GM21447 (cell line): ENCODE data around the gene COPZ2.
"Not testable (repeated sequence)": the region's sequence is repeated elsewhere in the genome, so short reads cannot be mapped to it uniquely, and the experiment has no call there.

Experiments
- ATAC-seq: cut with Tn5 transposase; IDR thresholded peaks from one replicate; pipeline ENCODE4 v1.9.1; 2021; ENCODE audit not compliant: unreplicated experiment

COPZ2 gene

DNA sequence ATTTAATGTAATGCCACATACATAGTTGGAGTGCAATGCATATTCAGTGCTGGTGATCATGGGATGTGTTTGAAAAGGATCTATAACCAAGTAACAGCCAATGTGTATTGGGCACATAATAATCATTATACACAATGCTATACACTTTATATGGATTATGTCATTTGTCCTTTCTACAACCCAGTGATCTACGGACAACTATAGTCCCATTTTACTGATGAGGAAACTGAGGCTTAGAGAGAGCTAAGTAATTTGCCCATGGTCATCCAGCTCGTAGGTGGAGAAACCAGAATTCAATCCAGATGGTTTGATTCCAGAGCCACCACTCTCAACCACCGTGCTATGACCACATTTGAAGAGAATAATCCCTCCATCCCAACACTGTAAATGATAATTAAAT is 27.4 kb downstream of the COPZ2 start:
- ATAC-seq, result no peak

DNA sequence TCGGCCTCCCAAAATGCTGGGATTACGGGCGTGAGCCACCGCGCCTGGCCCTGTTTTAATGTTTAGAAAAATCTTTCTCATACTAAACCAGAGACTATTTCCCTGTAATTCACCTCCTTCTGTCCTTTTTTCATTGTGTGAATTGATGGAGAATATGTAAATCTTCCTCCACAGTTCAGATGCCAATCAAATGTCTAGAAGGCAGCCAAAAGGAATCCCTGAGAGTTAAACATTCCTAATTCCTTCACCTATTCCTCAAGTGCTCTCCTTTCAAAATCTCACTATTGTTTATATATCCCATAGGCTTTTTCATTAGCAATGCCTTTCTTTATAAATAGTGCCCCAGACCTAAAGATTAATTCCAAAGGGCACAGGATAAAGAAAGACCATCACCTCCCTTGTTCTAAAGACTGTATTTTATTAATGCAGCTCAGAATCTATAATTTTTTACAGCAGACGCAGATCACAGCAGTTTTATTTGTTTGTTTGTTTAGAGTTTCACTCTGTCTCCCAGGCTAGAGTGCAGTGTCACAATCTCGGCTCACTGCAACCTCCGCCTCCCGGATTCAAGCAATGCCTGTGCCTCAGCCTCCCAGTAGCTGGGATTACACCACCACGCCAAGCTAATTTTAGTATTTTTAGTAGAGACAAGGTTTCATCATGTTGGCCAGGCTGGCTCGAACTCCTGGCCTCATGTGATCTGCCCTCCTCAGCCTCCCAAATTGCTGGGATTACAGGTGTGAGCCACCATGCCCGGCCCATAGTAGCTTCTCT is 30.5 kb downstream of the COPZ2 start:
- no peak for ATAC-seq

- no peak for ATAC-seq
These were observed 32.6 kb downstream of the COPZ2 start for GRCh38 chr17:48004983-48005382.

- ATAC-seq, result no peak
These were observed 34.0 kb downstream of the COPZ2 start for GRCh38 chr17:48003417-48004151.

GRCh38 chr17:48002916-48003416 is 34.6 kb downstream of the COPZ2 start:
- no peak for ATAC-seq

GRCh38 chr17:48002266-48002915 is 35.2 kb downstream of the COPZ2 start:
- peak; percentile 48 for ATAC-seq

DNA sequence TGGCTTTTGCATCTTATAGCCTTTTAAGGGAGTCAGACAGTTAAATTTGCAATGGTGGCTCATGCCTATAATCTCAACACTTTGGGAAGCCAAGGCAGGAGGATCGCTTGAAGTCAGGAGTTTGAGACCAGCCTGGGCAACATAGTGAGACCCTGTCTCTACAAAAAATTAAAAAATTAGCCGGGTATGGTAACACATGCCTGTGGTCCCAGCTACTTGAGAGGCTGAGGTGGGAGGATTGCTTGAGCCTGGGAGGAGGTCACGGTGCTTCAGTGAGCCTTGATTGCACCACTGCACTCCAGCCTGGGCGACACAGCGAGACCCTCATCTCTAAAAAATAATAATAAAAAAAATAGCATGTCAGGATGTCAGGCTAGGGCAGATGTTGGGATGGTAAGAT is 35.9 kb downstream of the COPZ2 start:
- ATAC-seq, result not testable (repeated sequence)

DNA sequence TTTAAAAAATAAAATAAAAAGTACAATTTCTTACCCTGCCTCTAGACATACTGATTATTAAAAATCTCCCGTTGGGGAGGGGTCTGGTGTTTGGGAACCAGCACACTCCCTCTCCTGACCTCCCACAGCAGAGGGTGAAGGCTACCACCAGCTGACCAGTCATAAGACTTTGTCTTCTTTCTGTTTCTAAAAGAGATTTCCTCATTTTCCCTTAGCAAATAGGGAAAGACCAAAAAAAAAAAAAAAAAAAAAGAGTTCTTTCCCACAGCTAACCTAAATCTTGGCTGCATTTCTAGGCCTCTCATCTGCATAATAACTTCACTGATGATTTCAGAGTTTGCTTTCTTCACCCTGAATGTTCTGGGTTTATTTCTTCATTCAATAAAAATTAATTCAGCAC is 36.4 kb downstream of the COPZ2 start:
- no peak for ATAC-seq

GRCh38 chr17:47999582-47999981 is 38.0 kb downstream of the COPZ2 start:
- ATAC-seq, result no peak

- ATAC-seq, result no peak
These were observed 39.6 kb downstream of the COPZ2 start for GRCh38 chr17:47998044-47998443.

DNA sequence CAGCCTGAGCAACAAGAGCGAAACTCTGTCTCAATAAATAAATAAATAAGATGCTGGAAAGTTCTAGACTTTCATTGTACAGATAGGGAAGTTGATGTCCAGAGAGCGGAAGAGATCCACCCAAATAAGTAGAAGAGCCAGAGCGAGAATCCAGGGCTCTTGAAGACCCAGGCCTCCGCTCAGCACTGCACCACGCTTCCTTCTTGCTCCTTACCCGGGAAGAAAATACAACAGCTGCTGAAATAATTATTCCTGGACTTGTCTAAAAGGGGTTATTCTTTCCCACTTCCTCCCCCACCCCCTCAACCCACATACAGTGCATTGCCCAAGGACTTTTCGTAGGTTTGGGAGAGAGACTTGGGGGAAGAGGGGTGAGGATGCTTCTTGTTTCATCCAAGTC is 40.0 kb downstream of the COPZ2 start:
- ATAC-seq, result no peak

- no peak for ATAC-seq
These were observed 41.4 kb downstream of the COPZ2 start for GRCh38 chr17:47996201-47996600.

DNA sequence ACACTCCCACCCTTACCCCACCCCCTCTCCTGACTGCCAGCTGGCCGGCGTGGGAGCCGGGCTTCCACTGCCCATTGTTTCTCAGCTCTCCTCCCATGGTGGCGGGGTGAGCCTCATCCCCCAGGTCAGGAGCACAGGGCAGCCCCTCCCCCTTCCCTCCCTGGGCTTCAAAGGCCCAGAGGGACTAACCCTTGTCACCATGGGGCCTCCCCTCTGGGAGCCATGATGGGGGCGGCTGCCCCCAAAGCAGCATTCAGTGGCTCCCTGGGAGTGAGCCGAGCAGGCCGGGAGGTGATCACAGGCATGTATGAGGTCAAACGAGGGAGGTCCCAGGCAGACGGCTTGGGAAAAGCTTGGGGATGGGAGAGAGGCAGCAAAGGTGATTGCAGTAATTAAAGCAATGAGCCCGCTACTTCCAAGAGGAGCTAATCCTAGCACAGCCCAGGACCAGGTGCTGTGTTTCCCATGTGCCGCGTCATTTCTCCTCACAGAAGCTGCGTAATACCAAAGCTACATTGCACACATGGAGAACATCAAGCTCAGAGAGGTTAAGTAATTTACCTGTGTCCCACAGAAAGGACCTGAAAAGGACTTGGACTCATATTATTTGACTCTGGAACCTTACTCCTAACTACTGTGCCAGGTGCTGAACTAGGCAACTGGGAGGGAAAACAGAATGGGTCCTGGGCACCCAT is 42.2 kb downstream of the COPZ2 start:
- no peak for ATAC-seq

GRCh38 chr17:47994724-47995123 is 42.9 kb downstream of the COPZ2 start:
- ATAC-seq, result no peak

- ATAC-seq, result no peak
These were observed 43.6 kb downstream of the COPZ2 start for GRCh38 chr17:47993964-47994363.

DNA sequence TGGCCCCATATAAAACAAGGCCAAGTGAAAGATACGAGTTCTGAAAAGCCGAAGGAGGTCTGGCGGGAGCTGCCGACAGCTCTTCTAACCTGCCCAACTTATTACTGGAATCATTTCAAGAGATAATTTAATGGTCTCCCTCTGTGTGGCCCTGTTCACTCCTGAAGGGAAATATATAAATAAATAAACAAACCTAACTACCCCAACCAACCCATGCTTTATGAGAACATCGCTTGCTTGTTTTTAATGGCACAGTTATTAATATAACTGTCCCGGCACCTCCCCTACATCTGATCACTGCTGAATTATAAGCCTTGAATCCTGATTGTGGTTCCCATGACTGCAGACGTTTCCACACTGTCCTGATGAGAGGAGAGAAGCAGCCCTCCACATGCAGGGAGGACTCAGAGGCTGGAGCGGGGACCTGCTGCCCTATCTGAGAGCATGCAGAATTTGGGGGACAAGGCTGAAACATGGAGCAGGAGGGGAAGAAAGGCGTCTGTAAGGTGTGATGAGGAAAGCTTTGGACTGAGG is 44.5 kb downstream of the COPZ2 start:
- ATAC-seq, result no peak

- no peak for ATAC-seq
These were observed 45.4 kb downstream of the COPZ2 start for GRCh38 chr17:47992216-47992615.

GRCh38 chr17:47990962-47991731 is 46.5 kb downstream of the COPZ2 start:
- no peak for ATAC-seq

- no peak for ATAC-seq
These were observed 47.9 kb downstream of the COPZ2 start for GRCh38 chr17:47989700-47990099.

DNA sequence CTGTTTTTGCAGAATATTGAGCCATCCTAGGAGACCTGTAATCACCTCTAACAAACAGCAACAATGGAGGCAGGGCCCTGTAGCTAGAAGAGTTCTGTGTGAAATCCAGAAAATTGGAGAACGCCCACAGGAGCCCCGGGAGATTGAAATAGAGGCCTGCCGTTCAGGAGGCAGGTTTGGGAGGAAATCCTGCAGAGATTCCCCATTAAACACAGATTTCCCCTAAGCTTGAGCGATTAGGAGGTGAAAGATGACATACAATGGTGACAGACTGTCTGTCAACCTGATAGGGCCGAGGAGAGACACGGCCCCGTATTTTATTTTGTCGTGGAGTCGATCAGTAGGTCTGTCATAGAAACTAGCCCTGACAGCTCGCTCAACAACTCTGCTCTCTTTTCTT is 48.4 kb downstream of the COPZ2 start:
- ATAC-seq, result no peak
